BLaER1 (cell line): ENCODE results near the gene SDCCAG8.
"Not testable (repeated sequence)": the region's sequence is repeated elsewhere in the genome, so short reads cannot be mapped to it uniquely, and the experiment has no call there.

Source experiments
- H3K27ac ChIP-seq: shearing (Covaris generic); formaldehyde crosslinking; 2 replicates; pipeline ENCODE4 v1.8.1; 2022
- H3K27me3 ChIP-seq: shearing (Covaris generic); formaldehyde crosslinking; 2 replicates; pipeline ENCODE4 v1.8.1; 2022
- H3K36me3 ChIP-seq: shearing (Covaris generic); formaldehyde crosslinking; 2 replicates; pipeline ENCODE4 v1.8.1; 2022
- H3K4me1 ChIP-seq: shearing (Covaris generic); formaldehyde crosslinking; 2 replicates; pipeline ENCODE4 v1.8.1; 2022
- H3K4me2 ChIP-seq: shearing (Covaris generic); formaldehyde crosslinking; 2 replicates; pipeline ENCODE4 v1.8.1; 2022
- H3K4me3 ChIP-seq: shearing (Covaris generic); formaldehyde crosslinking; 2 replicates; pipeline ENCODE4 v1.8.1; 2022
- H3K9ac ChIP-seq: shearing (Covaris generic); formaldehyde crosslinking; 2 replicates; pipeline ENCODE4 v1.8.1; 2022
- H3K9me3 ChIP-seq: shearing (Covaris generic); formaldehyde crosslinking; 2 replicates; pipeline ENCODE4 v1.8.1; 2022
- H4K20me1 ChIP-seq: shearing (Covaris generic); formaldehyde crosslinking; 2 replicates; pipeline ENCODE4 v1.8.1; 2022
- Cebpa-rat ChIP-seq: shearing (Covaris generic); IDR thresholded peaks from 2 replicates; pipeline ENCODE4 v1.8.1; 2022

Gene SDCCAG8

DNA sequence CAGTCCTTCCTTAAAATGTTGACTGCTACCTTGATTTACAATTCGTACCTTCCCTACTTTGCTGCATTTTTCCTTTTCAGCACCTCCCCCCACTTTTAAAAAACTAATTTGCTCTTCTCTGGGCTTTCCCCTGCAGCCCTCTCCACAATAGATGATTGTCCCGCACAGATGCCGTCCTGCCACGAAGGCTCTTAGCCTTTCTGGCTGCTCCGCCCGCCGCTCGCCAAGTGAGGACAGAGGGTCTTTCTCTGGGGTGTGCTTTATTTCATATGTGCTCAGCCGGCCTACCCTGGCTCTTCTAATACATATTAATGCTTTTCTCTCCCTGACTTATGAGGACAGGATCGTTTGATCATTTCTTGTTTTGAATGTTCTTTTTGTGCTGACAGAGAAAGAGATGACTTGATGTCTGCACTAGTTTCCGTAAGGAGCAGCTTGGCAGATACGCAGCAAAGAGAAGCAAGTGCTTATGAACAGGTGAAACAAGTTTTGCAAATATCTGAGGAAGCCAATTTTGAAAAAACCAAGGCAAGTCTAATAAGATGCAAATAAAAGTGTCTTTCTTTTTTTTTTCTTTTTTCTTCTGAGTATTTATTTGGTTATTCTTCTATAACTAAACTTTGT lies 60.6 kb downstream of the SDCCAG8 start:
- H3K27ac ChIP-seq: no peak overlapping the region
- no peak for TF ChIP-seq Cebpa-rat
- H3K4me2 ChIP-seq: no peak overlapping the region
- H3K9ac ChIP-seq: no peak overlapping the region
- no peaks in the 10 kb centered on the region for H3K27me3 ChIP-seq
- peaks cover 15% of the 10 kb centered on the region for H3K4me1 ChIP-seq
- H3K36me3 ChIP-seq: peaks cover 18% of the 10 kb centered on the region
- H3K4me3 ChIP-seq: no peak overlapping the region
- no peaks in the 10 kb centered on the region for H3K9me3 ChIP-seq
- H4K20me1 ChIP-seq: no peaks in the 10 kb centered on the region

DNA sequence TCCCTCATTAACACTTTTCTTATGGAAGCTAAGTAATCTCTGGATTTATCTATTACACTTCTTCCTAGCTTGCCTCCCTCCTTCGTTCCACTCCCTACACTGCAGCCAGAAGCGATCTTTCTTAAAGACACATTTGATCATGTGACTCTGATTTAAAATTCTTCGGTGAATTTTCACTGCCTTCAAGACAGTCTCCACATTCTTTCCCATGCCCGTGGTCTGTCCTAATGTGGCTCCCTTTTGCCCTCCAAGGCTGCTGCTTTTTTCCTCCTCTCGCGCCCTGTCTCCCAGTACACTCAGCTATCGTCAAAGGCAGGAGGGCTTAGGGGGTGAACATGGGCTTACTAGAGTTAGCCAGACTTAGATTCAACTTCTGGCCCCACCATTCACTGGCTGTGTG lies 64.4 kb downstream of the SDCCAG8 start:
- Histone ChIP-seq H3K9ac (no peak overlapping the region), H3K4me2 (no peak overlapping the region), H3K4me1 (no peaks in the 10 kb centered on the region), H3K36me3 (peaks cover 18% of the 10 kb centered on the region), H3K27ac (no peak overlapping the region), H4K20me1 (no peaks in the 10 kb centered on the region), H3K27me3 (no peaks in the 10 kb centered on the region), H3K9me3 (no peaks in the 10 kb centered on the region), H3K4me3 (no peak overlapping the region)
- no peak for TF ChIP-seq Cebpa-rat

GRCh38 chr1:243322326-243322725 lies 66.5 kb downstream of the SDCCAG8 start:
- TF ChIP-seq Cebpa-rat: no peak
- H3K4me3 ChIP-seq: no peak overlapping the region
- no peaks in the 10 kb centered on the region for H3K27me3 ChIP-seq
- H4K20me1 ChIP-seq: no peaks in the 10 kb centered on the region
- H3K36me3 ChIP-seq: peaks cover 16% of the 10 kb centered on the region
- H3K9me3 ChIP-seq: no peaks in the 10 kb centered on the region
- no peak overlapping the region for H3K4me2 ChIP-seq
- no peak overlapping the region for H3K27ac ChIP-seq
- H3K9ac ChIP-seq: no peak overlapping the region
- no peaks in the 10 kb centered on the region for H3K4me1 ChIP-seq

- no peak overlapping the region for H3K4me2 ChIP-seq
- no peak for TF ChIP-seq Cebpa-rat
Measured at GRCh38 chr1:243323491-243323890, 67.7 kb downstream of the SDCCAG8 start.

GRCh38 chr1:243325305-243325890 lies 69.6 kb downstream of the SDCCAG8 start:
- H3K36me3 ChIP-seq: no peaks in the 10 kb centered on the region
- H4K20me1 ChIP-seq: no peaks in the 10 kb centered on the region
- no peak for TF ChIP-seq Cebpa-rat
- H3K4me3 ChIP-seq: no peak overlapping the region
- H3K4me1 ChIP-seq: no peaks in the 10 kb centered on the region
- H3K27ac ChIP-seq: no peak overlapping the region
- no peaks in the 10 kb centered on the region for H3K9me3 ChIP-seq
- no peaks in the 10 kb centered on the region for H3K27me3 ChIP-seq
- no peak overlapping the region for H3K4me2 ChIP-seq
- no peak overlapping the region for H3K9ac ChIP-seq

More at GRCh38 chr1:243323491-243323890, 67.7 kb downstream of the SDCCAG8 start:
- no peaks in the 10 kb centered on the region for H4K20me1 ChIP-seq
- H3K9me3 ChIP-seq: no peaks in the 10 kb centered on the region
- no peak overlapping the region for H3K9ac ChIP-seq
- H3K27ac ChIP-seq: no peak overlapping the region
- H3K4me3 ChIP-seq: no peak overlapping the region
- H3K36me3 ChIP-seq: 0 out of 2 replicates have a peak, but pooled peaks cover 5% of the 10 kb centered on the region
- H3K4me1 ChIP-seq: no peaks in the 10 kb centered on the region
- H3K27me3 ChIP-seq: no peaks in the 10 kb centered on the region

GRCh38 chr1:243332440-243332839 lies 76.6 kb downstream of the SDCCAG8 start:
- Histone ChIP-seq H3K9me3 (no peaks in the 10 kb centered on the region), H3K9ac (no peak overlapping the region), H3K4me2 (no peak overlapping the region), H3K36me3 (peaks cover 20% of the 10 kb centered on the region), H3K27me3 (no peaks in the 10 kb centered on the region), H3K4me1 (no peaks in the 10 kb centered on the region), H3K4me3 (no peak overlapping the region), H3K27ac (no peak overlapping the region), H4K20me1 (no peaks in the 10 kb centered on the region)
- TF ChIP-seq Cebpa-rat: no peak

- no peaks in the 10 kb centered on the region for H4K20me1 ChIP-seq
- H3K27ac ChIP-seq: no peak overlapping the region
- H3K4me3 ChIP-seq: no peak overlapping the region
- no peak overlapping the region for H3K9ac ChIP-seq
- H3K4me1 ChIP-seq: no peaks in the 10 kb centered on the region
- peaks cover 25% of the 10 kb centered on the region for H3K36me3 ChIP-seq
- H3K9me3 ChIP-seq: no peaks in the 10 kb centered on the region
- no peaks in the 10 kb centered on the region for H3K27me3 ChIP-seq
- no peak for TF ChIP-seq Cebpa-rat
- H3K4me2 ChIP-seq: no peak overlapping the region
Measured at GRCh38 chr1:243335292-243335691, 79.5 kb downstream of the SDCCAG8 start.

DNA sequence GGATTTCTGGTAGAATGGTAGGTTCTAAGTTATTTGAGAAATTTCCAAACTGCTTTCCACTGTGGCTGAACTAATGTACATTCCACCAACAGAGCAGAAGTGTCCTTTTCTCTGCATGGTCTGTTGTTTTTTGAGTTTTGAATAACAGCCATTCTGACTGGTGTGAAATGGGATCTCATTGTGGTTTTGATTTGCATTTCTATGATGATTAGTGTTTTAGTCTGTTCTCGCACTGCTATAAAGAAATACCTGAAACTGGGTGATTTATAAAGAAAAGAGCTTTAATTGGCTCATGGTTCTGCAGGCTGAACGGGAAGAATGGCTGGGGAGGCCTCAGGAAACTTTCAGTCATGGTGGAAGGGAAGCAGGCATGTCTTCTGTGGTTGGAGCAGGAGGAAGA lies 80.3 kb downstream of the SDCCAG8 start:
- no peak overlapping the region for H3K4me3 ChIP-seq
- TF ChIP-seq Cebpa-rat: no peak
- H3K27me3 ChIP-seq: no peaks in the 10 kb centered on the region
- H3K9ac ChIP-seq: no peak overlapping the region
- H3K9me3 ChIP-seq: no peaks in the 10 kb centered on the region
- no peak overlapping the region for H3K27ac ChIP-seq
- peaks cover 25% of the 10 kb centered on the region for H3K36me3 ChIP-seq
- no peaks in the 10 kb centered on the region for H3K4me1 ChIP-seq
- H4K20me1 ChIP-seq: no peaks in the 10 kb centered on the region
- no peak overlapping the region for H3K4me2 ChIP-seq

DNA sequence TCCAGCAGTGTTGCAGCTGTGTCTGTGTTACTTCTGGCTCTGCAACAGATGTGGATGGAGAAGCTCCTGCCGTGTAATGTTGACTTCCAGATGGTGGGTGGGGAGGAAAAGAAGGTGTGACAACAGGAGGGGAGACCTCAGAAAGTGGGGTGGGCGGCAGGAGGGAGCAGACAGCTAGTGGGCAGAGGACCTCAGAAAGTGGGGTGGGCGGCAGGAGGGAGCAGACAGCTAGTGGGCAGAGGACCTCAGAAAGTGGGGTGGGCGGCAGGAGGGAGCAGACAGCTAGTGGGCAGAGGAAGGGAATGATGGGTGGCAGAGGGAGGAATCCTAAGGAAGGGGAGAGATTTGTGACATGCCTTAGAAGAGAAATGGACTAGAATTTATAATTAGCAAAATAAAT lies 83.0 kb downstream of the SDCCAG8 start:
- H3K27ac ChIP-seq, H3K9ac ChIP-seq, H3K27me3 ChIP-seq, H3K9me3 ChIP-seq, H4K20me1 ChIP-seq, H3K4me1 ChIP-seq, H3K4me3 ChIP-seq, H3K4me2 ChIP-seq: not testable (repeated sequence)
- H3K36me3 ChIP-seq: peaks cover 18% of the 10 kb centered on the region

DNA sequence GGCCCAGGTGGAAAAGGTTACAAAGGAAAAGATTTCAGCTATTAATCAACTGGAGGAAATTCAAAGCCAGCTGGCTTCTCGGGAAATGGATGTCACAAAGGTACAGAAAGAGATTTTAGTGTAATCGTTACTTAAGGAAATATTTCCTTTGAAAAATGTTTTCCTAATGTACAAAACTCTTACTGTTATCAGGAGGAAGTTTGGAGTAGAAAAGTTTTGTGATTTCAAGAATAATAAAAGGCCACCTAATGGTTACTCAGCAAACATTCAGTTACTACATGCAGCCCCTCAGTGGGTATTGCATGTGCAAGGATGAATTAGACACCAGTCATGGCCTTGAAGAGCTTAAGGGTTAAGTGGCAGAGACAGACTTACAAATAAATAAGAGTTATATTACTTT lies 85.2 kb downstream of the SDCCAG8 start:
- Histone ChIP-seq H3K4me1 (no peaks in the 10 kb centered on the region), H3K27me3 (no peaks in the 10 kb centered on the region), H4K20me1 (no peaks in the 10 kb centered on the region), H3K9me3 (no peaks in the 10 kb centered on the region), H3K27ac (no peak overlapping the region), H3K9ac (no peak overlapping the region), H3K4me2 (no peak overlapping the region), H3K36me3 (peaks cover 4% of the 10 kb centered on the region), H3K4me3 (no peak overlapping the region)
- no peak for TF ChIP-seq Cebpa-rat
